Measurements from ENCODE around the gene RAD51.
"Not testable (repeated sequence)": the region's sequence is repeated elsewhere in the genome, so short reads cannot be mapped to it uniquely, and the experiment has no call there.

RAD51 gene

DNA sequence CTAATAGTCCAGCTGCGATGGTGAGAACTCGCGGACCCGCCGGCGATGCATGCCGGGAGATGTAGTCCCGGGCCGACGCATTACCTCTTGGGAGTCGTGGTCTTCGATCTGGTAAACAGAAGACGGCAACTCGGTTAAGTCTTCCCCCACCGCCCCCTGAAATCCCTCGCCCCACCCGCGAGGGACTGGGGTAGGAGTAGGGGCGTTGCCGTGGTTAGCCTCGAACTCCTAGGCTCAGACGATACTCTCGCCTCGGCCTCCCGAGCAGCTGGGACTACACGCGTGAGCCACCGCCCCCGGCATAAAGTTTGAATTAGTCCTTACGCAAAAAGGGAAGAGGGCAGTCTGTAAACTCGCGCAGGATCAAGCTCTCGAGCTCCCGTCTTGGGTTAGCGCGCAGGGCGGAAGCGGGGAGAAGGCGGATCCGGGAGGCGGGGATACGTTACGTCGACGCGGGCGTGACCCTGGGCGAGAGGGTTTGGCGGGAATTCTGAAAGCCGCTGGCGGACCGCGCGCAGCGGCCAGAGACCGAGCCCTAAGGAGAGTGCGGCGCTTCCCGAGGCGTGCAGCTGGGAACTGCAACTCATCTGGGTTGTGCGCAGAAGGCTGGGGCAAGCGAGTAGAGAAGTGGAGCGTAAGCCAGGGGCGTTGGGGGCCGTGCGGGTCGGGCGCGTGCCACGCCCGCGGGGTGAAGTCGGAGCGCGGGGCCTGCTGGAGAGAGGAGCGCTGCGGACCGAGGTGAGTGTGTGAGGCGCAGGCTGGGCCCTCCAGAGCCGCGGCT is at the start of gene RAD51:
Gene RAD51 (plus strand): TSS at position 487 of the 781 bp plus-strand sequence. CDS start 3,585 bp downstream, outside the sequence.
- peak; percentile 93 for DNase-seq

DNA sequence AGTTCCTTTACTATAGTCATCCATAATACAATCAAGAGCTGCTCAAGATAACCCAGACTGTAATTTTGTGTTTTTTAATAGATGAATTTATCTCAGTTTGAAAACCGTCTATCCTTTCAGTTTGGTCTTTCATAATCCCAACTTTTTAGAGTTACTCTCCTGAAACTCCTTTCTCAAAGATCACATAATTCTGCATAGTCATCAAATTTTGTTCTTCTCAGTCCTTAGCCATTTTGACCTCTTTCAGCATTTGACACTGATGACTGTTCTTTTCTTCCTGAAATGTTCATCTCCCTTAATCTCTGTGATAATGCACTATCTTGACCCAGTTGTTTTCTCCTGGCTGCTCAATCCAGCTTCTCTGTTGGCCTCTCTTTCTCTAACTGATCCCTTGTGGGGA is 47.5 kb upstream of the RAD51 start:
- DNase-seq, result no peak

DNA sequence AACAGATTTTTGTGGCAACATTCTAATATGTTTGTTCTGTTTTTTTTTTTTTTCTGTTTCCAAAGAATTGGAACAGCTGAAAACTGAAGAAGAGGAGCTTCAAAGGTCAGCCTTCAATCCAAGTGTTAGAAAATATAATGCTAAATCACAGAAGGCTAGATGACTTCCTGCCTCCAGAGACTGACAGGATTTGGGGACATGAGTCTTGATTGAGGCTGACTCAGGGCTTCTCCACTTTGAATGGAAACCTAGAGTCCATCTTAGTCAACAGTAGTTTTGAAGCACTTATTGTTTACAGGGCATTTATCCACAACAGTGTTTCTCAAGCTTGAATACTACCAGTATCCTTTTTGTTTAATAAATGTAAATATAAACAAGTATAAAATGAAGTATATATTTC is 44.5 kb upstream of the RAD51 start:
- DNase-seq, result no peak

- DNase-seq, result no peak
Measured at GRCh38 chr15:40660686-40661085, 34.3 kb upstream of the RAD51 start.

GRCh38 chr15:40664909-40665308 is 30.1 kb upstream of the RAD51 start:
- DNase-seq, result no peak

GRCh38 chr15:40676290-40676689 is 18.7 kb upstream of the RAD51 start:
- DNase-seq, result not testable (repeated sequence)

GRCh38 chr15:40676906-40677305 is 18.1 kb upstream of the RAD51 start:
- not testable (repeated sequence) for DNase-seq

GRCh38 chr15:40680151-40680550 is 14.8 kb upstream of the RAD51 start:
- no peak for DNase-seq

DNA sequence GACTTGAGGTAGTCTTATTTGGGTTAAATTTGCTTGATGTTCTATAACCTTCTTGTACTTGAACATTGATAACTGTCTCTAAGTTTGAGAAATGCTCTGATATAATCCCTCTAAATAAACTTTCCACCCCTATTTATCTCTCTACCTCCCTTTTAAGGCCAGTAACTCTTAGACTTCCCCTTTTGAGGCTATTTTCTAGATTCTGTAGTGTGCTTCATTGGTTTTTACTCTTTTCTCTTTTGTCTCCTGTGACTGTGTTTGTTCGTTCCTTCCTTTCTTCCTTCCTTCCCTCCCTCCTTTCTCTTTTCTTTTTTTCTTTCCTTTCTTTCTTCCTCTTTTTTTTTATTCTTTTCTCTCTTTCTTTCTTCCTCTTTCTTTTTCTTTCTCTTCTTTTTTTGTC is 14.0 kb upstream of the RAD51 start:
- not testable (repeated sequence) for DNase-seq

DNA sequence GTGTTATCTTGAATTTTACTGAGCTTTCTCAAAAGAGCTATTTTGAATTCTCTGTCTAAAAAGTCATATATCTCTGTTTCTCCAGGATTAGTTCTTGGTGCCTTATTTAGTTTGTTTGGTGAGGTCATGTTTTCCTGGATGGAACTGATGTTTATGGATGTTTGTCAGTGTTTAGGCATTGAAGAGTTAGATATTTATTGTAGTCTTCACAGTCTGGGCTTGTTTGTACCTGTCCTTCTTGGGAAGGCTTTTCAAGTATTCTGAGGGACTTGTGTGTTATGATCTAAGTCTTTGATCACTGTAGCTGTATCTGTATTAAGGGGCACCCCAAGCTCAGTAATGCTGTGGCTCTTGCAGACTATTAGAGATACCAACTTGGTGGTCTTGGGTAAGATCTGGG is 10.6 kb upstream of the RAD51 start:
- DNase-seq, result no peak

- no peak for DNase-seq
Measured at GRCh38 chr15:40685376-40685775, 9.6 kb upstream of the RAD51 start.

GRCh38 chr15:40688932-40689799 is 5.8 kb upstream of the RAD51 start:
- no peak for DNase-seq

DNA sequence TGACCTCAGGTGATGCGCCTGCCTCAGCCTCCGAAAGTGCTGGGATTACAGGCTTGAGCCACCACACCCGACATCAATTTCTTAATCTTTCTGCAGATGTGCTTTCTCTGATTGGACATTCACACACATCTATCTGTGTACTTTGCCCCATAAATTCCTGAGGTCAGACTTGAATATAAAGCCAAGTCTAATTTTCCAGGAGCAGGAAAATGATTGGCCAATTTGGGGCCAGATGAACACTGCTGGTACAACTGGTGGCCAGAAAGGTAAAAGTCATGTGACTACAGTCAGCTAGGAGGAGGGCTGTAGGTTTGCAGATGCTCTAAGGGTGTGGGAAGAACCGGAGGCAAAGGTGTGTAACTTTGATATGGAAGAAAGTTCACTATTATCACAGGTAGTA is 3.2 kb upstream of the RAD51 start:
- no peak for DNase-seq

DNA sequence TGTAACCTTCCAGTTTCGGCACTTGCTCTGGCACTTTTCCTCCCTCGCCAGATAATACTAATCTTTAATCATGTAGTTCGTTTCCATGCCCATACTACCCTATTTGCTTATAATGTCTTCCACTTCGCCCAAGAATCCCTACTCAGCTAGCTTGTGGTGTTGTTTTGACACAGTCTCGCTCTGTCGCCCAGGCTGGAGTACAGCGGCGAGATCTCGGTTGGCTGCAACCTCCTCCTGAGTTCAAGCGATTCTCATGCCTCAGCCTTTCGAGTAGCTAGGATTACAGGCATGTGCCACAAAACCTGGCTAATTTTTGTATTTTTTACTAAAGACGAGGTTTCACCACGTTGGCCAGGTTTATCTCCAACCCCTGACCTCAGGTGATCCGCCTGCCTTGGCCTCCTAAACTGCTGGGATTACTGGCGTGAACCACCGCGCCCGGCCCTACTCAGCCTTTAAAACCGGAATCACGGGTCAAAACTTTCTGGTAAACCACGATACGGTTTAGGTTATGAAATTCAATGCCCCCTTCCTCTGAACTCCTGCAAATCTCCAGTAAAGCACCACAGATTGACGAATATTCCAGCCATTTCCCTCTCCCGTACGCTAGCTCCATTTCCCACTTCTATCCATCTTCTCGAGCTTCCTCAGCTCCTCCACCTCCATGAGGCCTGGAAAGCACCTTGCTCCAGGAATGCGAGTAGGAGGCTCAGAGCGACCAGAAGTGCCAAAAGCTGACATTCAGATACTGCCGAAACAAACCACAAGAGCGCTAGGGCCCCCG is 878 bp upstream of the RAD51 start:
- DNase-seq, result no peak

- DNase-seq, result no peak
Measured at GRCh38 chr15:40695469-40695890, 506 bp downstream of the RAD51 start.

GRCh38 chr15:40696228-40696627 is 1.3 kb downstream of the RAD51 start:
- no peak for DNase-seq

- DNase-seq, result no peak
Measured at GRCh38 chr15:40697916-40698315, 2.9 kb downstream of the RAD51 start.

GRCh38 chr15:40702077-40702476 is 7.1 kb downstream of the RAD51 start:
- DNase-seq, result no peak

- DNase-seq, result no peak
Measured at GRCh38 chr15:40706121-40706520, 11.1 kb downstream of the RAD51 start.

DNA sequence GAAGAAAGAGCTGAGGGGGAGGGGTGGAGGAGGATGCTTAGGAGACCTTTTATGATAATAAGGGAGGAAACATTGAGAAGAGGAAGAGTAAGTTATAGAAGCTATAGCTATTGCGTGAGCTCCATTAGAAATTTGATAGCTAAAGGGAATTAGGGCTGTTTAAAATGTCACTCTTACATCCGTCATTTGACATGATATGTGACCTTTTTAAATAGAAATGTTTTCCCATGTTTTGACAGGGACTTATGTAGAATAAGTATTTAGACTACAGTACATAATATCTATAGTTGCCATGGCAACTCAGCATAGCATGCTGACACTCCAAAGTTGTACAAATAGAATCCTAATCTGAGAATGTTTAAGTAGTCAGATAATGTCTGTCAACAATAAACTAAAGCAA is 19.2 kb downstream of the RAD51 start:
- DNase-seq, result no peak

DNA sequence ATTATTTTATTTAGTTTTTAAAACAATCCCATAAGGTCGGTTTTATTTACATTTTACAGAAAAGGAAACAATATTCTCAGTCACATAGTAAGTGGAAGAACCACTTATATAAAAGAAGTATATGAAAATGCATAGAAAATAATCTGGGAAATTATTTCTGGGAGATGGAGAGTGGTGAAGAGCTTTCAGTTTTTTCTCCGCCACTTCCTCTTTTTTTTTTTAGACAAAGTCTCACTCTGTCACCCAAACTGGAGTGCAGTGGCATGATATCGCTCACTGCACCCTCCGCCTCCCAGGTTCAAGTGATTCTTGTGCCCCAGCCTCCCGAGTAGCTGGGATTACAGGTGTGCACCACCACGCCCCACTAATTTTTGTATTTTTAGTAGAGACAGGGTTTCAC is 21.2 kb downstream of the RAD51 start:
- no peak for DNase-seq

DNA sequence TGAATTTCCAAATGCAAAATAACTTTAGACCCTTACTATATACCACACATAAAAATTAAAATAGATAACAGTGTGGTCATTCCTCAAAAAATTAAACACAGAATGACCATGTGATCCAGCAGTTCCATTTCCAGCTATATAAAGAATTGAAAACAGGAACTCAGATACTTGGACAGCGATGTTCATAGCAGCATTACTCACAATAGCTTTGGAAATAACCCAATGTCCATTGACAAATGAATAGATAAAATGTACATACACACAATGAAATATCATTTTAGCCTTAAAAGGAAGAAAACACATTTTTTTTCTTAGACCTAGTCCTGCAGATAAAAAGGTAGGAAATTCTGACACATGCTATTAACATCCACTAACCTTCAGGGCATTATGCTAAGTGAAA is 26.7 kb downstream of the RAD51 start:
- DNase-seq, result no peak

DNA sequence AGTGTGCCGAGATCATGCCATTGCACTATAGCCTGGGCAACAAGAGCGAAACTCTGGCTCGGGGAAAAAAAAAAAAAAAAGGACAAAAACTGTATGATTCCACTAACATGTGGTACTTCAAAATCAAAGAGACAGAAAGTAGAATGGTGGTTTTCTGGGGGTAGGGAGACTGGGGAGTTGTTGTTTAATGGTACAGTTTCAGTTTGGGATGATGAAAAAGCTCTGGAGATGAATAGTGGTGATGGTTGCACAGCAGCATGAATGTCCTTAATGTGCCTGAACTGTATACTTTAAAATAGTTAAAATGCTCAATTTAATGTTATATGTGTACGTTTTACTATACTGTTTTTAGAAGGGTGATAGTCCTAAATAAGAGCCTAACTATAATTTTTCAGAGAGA is 27.4 kb downstream of the RAD51 start:
- DNase-seq, result no peak

Measured in CD4-positive, alpha-beta T cell treated with Interferon gamma for 1 hour (primary cell).